ENCODE data around the gene TMC6.

The TMC6 gene

DNA sequence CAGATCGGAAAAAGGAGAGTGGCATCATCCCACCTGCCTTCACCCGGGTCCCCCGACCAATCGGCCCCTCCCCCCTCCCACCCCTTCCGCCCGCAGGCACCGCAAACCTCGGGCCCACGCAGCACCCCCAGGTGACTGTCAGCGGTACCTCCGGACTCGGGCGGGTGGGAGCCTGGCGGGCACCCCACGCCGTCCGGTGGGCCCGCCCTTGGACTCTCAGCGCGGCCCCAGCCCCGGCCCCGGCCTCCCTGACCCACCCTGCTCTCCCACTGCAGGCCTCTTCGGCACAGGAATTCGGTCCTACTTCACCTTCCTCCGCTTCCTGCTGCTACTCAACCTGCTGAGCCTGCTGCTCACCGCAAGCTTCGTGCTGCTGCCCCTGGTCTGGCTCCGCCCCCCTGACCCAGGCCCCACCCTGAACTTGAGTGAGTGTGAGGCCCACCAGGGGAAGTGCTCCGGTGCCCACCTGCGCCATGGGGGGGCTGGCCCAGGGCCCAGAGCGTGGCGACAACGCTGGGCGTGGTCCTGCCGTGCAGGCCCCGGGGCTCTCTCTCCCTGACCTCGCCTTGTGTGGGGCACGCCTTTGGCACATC, 3.6 kb upstream of the TMC6 start:
- H3K27ac Mint-ChIP-seq = no peak overlapping the region
- H3K27me3 Mint-ChIP-seq (ENCODE audit: low read depth, poor library complexity) = peaks cover 32% of the 10 kb centered on the region
- H3K36me3 Mint-ChIP-seq (ENCODE audit: low read depth) = no peaks in the 10 kb centered on the region
- H3K9me3 Mint-ChIP-seq = no peaks in the 10 kb centered on the region
- DNase-seq = peak; percentile 43
- TF ChIP-seq, protein P1, sequence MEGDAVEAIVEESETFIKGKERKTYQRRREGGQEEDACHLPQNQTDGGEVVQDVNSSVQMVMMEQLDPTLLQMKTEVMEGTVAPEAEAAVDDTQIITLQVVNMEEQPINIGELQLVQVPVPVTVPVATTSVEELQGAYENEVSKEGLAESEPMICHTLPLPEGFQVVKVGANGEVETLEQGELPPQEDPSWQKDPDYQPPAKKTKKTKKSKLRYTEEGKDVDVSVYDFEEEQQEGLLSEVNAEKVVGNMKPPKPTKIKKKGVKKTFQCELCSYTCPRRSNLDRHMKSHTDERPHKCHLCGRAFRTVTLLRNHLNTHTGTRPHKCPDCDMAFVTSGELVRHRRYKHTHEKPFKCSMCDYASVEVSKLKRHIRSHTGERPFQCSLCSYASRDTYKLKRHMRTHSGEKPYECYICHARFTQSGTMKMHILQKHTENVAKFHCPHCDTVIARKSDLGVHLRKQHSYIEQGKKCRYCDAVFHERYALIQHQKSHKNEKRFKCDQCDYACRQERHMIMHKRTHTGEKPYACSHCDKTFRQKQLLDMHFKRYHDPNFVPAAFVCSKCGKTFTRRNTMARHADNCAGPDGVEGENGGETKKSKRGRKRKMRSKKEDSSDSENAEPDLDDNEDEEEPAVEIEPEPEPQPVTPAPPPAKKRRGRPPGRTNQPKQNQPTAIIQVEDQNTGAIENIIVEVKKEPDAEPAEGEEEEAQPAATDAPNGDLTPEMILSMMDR (IDR thresholded peaks at IDR 0.05) = no peak
- H3K4me1 Mint-ChIP-seq = peaks cover 31% of the 10 kb centered on the region
- peak overlapping the region; percentile 66 for H3K4me3 Mint-ChIP-seq

DNA sequence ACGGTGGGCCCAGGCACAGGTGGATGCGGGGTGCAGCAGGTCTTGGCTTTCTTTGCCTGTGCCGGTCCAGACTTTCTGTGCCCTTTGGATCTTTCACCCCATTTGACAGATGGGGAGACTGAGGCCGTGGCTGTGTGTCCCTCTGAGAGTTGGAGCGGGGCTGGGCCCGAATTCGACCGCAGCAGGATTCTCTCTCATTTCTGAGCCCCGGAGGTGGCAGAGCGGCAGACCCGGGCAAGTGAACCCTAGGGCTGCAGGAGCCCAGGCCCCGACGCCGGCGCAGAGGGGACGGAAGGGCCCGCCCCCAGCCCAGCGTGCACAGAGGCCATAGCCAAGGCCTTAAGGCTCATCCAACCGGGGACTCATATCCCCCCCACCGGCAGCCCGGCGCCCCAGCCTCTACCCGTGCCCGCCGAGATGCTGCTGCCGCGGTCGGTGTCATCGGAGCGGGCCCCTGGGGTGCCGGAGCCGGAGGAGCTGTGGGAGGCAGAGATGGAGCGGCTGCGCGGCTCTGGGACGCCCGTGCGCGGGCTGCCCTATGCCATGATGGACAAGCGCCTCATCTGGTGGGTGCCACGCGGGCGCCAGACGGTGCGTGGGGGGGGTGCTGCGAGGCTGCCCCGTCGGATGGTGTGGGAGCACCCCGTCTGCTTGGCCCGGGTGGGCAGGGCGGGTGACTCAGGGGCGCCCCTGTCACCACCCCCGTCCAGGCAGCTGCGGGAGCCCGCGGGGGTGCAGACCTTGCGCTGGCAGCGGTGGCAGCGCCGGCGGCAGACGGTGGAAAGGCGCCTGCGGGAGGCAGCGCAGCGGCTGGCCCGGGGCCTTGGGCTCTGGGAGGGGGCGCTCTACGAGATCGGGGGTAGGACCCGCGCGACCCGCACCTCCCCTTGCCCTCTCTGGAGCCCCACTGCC, 2.9 kb upstream of the TMC6 start:
- no peak for DNase-seq
- no peaks in the 10 kb centered on the region for H3K9me3 Mint-ChIP-seq
- no peaks in the 10 kb centered on the region for H3K36me3 Mint-ChIP-seq (ENCODE audit: low read depth)
- no peak overlapping the region for H3K4me3 Mint-ChIP-seq
- TF ChIP-seq, protein P1 (IDR thresholded peaks at IDR 0.05) = no peak
- H3K27me3 Mint-ChIP-seq (ENCODE audit: low read depth, poor library complexity) = peaks cover 32% of the 10 kb centered on the region
- H3K27ac Mint-ChIP-seq = no peak overlapping the region
- H3K4me1 Mint-ChIP-seq = peaks cover 36% of the 10 kb centered on the region

DNA sequence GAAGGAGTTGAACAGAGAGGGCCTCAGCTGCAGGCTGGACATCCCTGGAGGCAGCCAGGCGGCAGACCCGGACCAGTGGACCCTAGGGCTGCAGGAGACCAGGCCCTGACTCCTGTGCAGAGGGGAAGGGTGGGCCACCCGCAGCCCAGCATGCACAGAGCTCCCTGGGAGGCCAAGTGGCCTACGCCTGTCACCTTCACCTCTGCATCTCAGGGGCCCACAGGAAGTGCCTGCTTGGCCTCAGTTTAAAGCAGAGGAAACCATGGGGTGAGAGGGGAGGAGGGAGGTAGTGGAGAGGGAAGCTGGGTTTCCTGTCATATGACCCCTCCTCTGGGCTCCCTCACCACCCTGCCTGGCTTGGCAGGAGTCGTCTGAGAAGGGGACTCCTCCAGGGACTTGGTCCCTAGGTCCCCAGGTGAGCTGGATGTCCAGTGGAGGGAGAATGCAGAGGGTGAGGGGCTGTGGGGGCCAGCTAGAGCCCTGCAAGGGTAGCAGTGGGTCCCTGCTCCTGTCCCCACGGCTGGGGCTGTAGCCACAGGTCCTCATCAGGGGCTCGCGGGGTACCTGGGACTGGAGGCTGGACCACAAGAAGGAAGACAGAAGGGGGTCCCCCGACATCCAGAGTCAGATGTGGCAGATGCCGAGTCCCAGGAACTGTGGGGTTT, 2.0 kb upstream of the TMC6 start, which contains the start of gene TMC8:
Gene TMC8 (plus strand): TSS at position 335 of the 665 bp plus-strand sequence. CDS start 818 bp downstream, outside the sequence.
- Mint-ChIP-seq H3K4me1 (peaks cover 39% of the 10 kb centered on the region), H3K27ac (no peak within 1 kb of the TSS), H3K27me3 (ENCODE audit: low read depth, poor library complexity) (peaks cover 31% of the 10 kb centered on the region), H3K4me3 (peak within 1 kb of the TSS; percentile 56), H3K9me3 (no peaks in the 10 kb centered on the region), H3K36me3 (ENCODE audit: low read depth) (no peaks in the 10 kb centered on the region)
- no peak for DNase-seq
- TF ChIP-seq, protein P1 (IDR thresholded peaks at IDR 0.05) = no peak

DNA sequence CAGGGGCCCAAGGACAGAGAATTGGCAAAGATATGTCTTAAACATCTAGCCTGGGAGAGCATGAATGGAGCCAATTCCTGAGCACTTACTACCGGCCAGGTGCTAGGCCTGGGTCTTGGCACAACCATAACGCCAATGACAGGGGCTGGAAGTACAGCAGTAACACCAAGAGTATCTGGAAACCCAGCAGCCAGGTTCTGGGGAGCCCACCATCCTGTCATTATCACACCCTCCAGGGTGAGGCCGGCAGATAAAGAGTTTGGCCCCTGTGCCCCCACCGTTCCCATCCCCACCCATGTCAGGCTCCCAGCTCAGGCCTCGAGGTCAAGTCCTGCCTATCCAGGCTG, 1.5 kb upstream of the TMC6 start:
- H3K27ac Mint-ChIP-seq = no peak overlapping the region
- H3K4me1 Mint-ChIP-seq = peaks cover 39% of the 10 kb centered on the region
- TF ChIP-seq, protein P1 (IDR thresholded peaks at IDR 0.05) = no peak
- peaks cover 29% of the 10 kb centered on the region for H3K27me3 Mint-ChIP-seq (ENCODE audit: low read depth, poor library complexity)
- H3K4me3 Mint-ChIP-seq = peak overlapping the region; percentile 56
- H3K9me3 Mint-ChIP-seq = no peaks in the 10 kb centered on the region
- no peaks in the 10 kb centered on the region for H3K36me3 Mint-ChIP-seq (ENCODE audit: low read depth)
- no peak for DNase-seq

DNA sequence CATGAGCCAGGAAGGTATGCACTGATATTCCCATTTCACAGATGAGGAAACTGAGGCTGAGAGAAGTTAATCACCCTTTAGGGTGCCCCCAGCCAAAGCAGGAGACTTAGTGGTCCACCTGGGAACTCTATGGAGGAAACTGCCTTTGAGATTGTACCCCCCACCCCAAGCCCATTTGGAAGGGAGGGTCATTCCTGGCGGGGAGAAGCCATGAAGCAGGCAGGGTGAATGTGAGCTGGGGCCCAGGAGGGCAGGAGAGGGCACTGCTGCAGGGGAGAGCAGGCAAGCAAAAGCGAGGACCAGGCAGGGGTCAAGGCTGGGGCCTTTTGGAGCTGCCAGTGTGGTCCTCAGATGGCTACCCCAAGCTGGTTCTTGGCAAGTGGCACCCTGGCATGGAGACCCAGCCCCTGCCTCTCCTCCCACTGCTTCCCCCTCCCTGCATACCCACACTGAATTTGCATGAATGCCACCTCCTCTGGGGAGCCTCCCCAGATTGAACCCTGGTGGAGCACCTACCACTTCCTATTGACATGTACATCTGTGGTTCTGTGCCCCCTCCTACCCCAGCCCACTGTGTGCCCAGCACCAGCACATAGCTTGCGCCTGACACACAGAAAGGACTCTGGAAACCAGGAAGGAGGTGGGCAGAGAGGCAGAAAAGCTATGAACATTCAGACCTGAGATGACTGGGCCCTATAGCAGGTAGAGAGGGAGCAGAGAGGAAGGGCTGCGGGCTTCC, 965 bp upstream of the TMC6 start:
- H3K36me3 Mint-ChIP-seq (ENCODE audit: low read depth) = no peaks in the 10 kb centered on the region
- H3K9me3 Mint-ChIP-seq = no peaks in the 10 kb centered on the region
- H3K4me1 Mint-ChIP-seq = peaks cover 39% of the 10 kb centered on the region
- no peak for DNase-seq
- TF ChIP-seq, protein P1 (IDR thresholded peaks at IDR 0.05) = no peak
- peak overlapping the region; percentile 90 for H3K4me3 Mint-ChIP-seq
- no peak overlapping the region for H3K27ac Mint-ChIP-seq
- peaks cover 26% of the 10 kb centered on the region for H3K27me3 Mint-ChIP-seq (ENCODE audit: low read depth, poor library complexity)

Measured in nephron progenitor cell (in vitro differentiated cells).